HG03175 (cell line): ENCODE results near the gene SORCS2.

ENCODE experiments used
- ATAC-seq: cut with Tn5 transposase; IDR thresholded peaks from one replicate; pipeline ENCODE4 v1.9.1; 2021; ENCODE audit warnings: mild to moderate bottlenecking, moderate library complexity; ENCODE audit not compliant: unreplicated experiment

SORCS2 gene

GRCh38 chr4:7217474-7218321, 25.4 kb downstream of the SORCS2 start:
- no peak for ATAC-seq

- no peak for ATAC-seq
Measured at GRCh38 chr4:7218686-7219085, 26.3 kb downstream of the SORCS2 start.

GRCh38 chr4:7222521-7222920, 30.2 kb downstream of the SORCS2 start:
- ATAC-seq, result no peak

DNA sequence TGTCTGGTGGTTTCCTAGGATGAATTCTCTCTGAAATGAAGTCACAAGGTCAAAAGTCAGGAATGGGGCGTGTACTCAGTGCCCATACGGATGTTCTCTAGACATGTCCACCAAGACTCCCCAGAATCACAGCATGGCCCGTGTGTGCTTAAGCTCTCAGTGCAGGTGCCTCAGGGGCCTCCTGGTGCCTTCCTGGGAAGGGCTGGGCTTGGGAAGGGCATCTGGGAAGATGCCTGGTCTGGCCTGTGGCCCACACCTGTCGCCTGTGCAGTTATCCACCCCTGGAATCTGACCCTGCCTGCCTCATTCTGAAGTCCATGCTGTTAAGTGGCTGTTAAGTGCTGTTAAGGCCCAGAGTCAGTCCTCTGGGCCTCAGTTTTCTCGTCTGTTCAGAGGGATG, 31.2 kb downstream of the SORCS2 start:
- ATAC-seq, result no peak

- ATAC-seq, result no peak
Measured at GRCh38 chr4:7224001-7224400, 31.7 kb downstream of the SORCS2 start.

DNA sequence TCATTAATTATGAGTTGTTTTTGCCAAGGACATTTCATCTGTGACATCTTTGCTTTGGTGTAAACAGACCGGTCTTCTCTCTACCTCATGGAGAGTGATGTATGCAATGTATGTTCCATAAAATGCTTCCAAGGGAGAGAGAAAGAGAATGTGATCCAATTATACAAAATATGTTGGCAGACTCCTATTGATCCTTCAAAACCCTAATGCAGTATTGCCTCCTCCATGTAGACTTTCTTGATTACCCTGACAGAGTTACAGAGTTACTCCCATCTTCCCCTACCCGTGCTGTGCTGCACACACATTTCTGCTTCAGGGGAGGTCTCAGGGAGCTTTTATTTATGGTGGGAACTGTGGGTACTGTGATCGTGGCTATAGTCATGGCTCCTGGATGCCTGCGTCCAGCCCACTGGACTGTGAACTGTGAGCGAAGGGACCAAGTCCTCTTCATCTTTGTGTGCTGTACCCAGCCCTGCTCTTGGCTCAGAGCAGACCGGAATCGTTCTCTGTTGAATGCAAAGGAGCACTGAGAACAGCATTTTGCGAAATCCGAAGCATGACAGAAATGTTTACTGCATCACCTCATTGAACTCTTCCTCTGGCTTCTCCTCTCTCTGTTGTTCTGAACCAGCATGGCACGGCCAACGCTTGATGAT, 32.7 kb downstream of the SORCS2 start:
- no peak for ATAC-seq

DNA sequence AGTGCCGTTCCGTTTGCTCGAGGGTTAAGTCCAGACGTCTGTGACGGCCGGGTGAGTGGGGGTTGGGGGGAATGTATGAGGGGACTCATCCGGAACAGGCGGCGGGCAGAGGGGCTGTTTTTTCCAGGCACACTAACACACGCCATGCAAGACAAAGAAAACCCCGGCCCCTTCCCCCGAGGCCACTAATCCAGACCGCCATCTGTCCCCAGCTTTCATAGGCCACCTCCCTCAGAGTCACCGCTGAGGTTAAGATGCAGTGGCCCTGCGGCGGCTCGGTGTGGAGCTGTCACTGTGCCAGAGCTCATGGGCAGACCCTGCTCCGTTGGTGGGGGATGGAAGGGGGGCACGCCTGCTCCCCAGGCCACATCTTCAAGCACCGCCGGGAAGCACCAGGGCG, 34.1 kb downstream of the SORCS2 start:
- ATAC-seq, result no peak

DNA sequence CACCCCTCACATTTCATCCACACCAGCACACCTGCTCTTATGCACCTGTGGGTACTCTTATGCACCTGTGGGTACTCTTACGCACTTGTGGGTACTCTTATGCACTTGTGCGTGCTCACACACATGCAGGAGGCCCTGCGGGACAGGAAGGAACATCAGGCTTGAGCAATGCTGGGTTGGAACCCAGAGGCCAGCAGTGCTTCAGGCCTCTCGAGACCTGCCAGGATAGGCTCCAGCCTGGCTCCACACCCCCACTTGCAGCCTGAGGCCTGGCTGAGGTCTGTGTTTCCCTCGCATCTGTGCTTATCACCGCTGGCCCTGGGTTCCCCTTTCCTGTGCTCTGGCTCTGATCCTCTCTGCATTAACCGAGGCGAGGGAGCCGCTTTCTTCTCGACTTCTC, 34.7 kb downstream of the SORCS2 start:
- no peak for ATAC-seq

GRCh38 chr4:7228734-7229133, 36.4 kb downstream of the SORCS2 start:
- no peak for ATAC-seq

- no peak for ATAC-seq
Measured at GRCh38 chr4:7232061-7232650, 39.8 kb downstream of the SORCS2 start.

GRCh38 chr4:7233006-7233580, 40.8 kb downstream of the SORCS2 start:
- ATAC-seq, result no peak

DNA sequence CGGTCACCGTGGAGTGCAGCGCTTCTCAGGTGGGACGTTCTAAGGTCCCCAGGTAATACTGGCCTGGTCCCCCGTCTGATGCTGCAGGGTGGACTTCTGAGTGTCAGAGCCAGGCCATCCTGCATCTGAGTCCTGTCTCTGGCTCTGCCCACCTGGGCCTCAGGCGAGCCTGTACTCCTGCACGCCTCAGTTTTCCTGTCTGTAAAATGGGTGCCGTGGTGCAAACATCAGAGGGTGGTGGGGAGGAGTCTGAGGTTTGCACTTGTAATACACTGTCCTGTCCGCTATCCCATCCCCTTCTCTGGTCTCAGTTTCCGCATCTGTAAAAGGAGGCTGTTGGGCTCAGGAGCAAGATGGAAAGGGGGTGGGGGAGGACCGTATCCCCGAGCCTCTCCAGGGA, 41.3 kb downstream of the SORCS2 start:
- ATAC-seq, result no peak

DNA sequence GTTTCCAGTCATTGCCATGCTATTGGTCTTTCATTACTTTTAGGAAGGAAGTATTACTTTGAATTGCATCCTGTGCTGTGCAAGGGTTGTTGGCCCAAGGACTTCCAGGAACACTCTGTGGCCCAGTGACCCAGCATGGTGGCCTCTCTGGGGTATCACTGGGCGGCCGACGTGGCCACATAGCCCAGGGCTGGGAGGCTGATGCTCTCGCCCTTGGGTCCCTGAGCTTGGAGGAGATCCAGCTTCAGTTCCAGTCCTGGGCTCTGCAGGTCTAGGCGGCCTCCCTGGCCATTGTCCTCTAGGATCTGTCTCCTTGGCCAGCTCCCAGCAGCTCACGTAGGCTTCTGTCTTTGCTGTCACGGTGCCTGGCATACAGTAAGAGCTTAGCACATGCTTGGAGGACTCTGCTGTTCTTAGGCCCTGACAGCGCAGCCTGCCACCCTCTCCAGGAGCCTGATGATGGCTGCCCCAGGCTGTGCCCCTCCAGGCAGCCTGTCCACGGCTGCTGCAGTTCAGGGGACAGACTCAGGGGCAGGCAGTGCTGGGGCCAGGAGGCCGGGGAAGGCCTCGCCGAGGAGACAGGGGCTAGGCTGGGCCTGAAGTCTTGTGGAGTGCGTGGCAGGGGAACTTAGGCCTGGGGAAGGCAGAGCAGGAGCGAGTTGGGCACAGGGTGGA, 42.2 kb downstream of the SORCS2 start:
- no peak for ATAC-seq

- ATAC-seq, result no peak
Measured at GRCh38 chr4:7235030-7235380, 42.7 kb downstream of the SORCS2 start.

DNA sequence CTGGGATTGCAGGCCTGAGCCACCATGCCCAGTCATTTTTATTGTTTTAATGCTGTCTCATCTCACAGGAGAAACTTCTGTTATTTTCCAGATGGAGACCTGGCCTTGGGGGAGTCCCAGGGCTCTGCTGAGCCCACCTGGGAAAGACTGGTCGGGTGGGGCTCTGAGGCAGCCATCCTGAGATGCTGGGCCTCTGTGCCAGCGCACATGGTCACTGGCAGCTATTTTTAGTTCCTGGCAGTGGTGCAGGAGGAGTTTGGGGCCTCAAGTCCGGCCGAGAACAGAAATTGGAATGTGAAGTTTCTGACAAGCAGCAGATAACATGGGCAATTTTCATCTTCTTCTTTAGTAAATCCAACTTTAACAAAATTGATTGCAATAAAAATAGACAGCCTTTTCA, 44.5 kb downstream of the SORCS2 start:
- no peak for ATAC-seq

DNA sequence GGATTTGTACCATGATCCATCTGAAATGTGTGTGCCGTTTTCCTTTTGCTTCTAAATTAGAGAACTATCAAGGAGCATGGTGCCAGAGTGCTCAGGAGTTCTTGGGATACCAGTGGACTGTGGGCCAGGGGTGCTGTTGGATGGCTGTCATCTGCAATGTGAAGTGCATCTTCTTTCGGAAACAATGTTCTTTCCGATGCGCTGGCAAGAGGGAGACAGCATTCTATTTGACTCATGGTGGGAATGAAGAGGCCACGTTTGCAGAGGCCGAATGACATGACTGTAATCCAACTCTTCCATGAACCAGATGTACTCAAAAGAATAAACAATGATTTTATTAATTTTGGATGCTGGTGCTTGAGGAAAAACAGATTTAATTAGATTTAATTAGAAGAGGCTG, 45.5 kb downstream of the SORCS2 start:
- ATAC-seq, result no peak

DNA sequence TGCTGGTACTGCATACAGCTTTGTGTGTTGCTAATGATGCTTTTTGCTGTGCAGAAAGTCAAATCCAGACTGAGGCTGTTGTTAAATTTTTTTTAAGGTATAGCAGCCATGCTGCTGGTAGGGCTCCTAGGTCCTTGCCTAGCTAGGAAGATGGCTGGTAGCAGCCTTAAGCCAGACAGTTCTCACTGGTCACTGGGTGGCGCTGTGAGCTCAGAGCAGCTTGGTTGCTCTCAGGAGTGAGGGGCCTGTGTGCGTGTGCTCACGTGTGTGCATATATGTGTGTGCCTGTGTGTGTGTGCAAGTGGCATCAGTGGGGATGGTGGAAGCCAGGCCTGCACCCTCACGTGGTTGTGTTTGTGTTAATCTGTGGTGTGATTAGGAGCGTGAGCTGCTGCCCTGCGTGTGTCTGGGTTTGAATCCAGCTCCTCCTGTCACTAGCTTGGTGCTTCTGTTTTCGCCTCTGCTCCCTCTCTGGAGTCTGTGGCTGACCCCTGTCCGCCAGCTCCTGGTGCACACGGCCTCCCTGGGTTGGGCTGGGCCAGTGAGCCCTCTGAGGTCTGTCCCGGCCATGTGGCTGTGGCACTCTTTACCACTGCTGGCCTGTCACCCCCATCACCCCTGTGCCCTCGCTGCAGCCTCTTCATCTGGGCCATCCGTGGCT, 46.1 kb downstream of the SORCS2 start:
- ATAC-seq, result no peak

DNA sequence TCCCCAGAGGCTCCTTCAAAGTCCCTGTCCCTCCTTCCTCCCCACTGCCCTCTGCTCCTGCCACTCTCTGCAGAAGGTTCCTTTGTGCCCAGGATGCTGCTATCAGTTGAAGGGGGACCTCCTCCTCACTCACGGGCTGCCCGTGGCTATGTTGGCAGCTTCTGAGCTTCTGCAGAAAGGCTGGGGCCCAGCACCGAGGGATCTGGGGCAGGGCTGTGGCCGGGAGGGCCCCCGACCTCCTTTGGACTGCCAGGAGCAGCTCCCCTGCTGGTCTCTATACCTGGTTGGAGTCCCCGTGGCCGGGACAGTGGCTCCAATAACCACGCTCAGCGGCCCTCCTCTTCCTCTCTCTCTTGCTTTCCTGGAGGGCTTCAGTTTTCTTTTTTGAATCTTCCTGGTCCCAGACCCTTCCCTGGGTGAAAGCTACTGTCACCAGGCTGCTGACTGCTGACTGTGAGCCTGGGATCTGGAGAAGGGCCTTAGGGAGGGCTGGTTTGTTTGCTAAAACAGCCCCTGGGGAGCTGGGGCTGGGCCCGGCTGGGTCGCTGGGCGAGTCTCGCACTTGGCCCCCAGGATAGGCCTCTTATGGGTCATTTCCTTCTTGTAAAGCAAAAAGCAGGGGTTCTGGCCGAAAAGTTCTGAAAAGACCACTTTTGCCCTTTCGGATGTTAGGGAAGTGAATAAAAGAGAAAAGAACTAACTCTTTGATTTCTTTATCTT, 46.9 kb downstream of the SORCS2 start:
- ATAC-seq, result no peak

- ATAC-seq, result no peak
Measured at GRCh38 chr4:7239844-7240243, 47.5 kb downstream of the SORCS2 start.

DNA sequence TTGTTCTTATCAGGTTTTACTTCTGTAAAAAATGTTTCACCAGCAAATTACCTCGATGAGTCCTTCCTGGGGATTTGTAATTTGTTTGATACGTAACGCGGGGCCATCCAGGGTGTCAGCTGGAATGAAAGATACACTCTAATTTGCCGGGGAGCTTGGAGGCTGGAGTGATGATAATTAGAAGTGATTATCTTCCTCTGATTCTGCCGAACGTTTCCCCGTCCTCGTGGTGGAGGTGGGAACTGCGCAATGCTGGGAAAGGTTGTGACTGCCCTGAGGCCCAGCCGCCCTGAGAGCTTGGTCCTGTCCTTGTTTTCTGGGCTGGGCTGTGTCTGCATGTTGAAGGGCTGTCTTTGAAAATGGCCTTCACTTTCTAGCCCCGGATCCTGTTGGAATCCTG, 48.0 kb downstream of the SORCS2 start:
- ATAC-seq, result no peak
